OCI-LY3 (cell line): Measurements from ENCODE around the gene IL1A.

ENCODE experiments used
- CTCF ChIP-seq: fragments of 200-600, 300-600 bp; sonication (generic); IDR thresholded peaks from 2 replicates; pipeline ENCODE4 v1.5.1; 2014; ENCODE audit warnings: antibody characterized with exemption, low read length, low read depth
- EZH2phosphoT487 ChIP-seq: fragments of 200-600 bp; shearing (Covaris generic); IDR thresholded peaks from 2 replicates; pipeline ENCODE4 v1.6.1; 2018; ENCODE audit warnings: antibody characterized with exemption, mixed run types, low read depth

DNA sequence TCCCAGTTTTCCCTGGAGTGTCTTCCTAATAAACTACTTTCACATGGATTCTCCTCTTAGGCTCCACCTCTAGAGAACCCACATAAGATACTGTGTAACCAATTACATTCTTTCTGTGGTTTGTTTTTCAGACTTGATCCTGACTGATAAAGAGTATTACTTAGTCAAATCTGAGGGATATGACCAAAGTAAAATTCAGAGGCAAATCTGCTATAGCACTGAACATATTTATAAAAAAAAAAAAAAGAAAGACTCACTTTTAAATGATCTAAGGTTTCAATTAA, 33.8 kb downstream of the IL1A start:
- no peak for TF ChIP-seq CTCF
- no peak for TF ChIP-seq EZH2phosphoT487
